Activated CD4-positive, alpha-beta T cell treated with anti-CD3 and anti-CD28 coated beads, Interleukin-2, amount 50 U/mL, for 4 hours (primary cell): ENCODE results near the gene OR6K6.
A peak's percentile ranks its signal among the peaks of the same experiment; 100 is the strongest.

Source experiments
- DNase-seq, 2 experiments: peaks; one replicate each; pipeline ENCODE4 v3.0.0-alpha.2; 2020

OR6K6 gene, protein sequence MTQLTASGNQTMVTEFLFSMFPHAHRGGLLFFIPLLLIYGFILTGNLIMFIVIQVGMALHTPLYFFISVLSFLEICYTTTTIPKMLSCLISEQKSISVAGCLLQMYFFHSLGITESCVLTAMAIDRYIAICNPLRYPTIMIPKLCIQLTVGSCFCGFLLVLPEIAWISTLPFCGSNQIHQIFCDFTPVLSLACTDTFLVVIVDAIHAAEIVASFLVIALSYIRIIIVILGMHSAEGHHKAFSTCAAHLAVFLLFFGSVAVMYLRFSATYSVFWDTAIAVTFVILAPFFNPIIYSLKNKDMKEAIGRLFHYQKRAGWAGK

DNA sequence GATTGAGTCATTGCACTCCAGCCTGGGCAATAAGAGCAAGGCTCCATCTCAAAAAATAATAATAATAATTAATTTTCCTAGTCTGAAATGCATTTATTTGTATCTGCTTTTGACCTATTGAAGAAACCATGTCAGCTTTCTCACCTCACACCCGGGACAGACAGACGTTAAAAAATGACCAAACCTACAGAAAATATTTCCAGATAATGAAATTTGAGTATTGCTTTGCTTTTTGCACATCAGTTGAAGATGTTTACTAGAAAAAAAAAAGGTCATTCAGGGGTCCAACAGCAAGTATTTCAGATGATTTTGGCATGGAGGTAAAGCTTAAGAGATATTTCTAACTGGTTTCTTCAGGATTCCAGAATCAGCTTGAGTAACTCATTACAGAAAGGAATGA, at the start of gene OR6K6:
TSS of gene OR6K6 (plus strand) at position 301 of the 400 bp plus-strand sequence. CDS start 168 bp downstream, outside the sequence.
- no peak for DNase-seq

DNA sequence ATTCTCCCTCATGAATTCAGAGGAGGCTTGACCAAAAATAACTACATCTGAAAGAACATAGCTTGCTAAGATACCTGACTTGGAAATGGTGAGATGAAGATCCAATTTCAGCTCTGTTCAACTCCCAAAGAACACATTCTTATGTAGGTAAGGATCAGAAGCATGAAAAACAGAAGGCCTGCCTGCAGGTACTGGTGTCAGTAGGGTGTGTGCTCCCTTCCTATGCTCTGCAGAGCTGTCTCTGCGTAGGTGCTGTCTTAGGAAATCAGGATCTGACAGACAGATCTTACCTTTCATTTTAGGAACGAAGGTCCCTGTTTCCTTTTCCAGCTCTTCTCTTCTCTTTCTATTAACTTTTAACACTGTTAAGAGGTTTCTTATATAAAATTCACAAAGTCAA, 48.4 kb upstream of the OR6K6 start:
- DNase-seq = no peak

DNA sequence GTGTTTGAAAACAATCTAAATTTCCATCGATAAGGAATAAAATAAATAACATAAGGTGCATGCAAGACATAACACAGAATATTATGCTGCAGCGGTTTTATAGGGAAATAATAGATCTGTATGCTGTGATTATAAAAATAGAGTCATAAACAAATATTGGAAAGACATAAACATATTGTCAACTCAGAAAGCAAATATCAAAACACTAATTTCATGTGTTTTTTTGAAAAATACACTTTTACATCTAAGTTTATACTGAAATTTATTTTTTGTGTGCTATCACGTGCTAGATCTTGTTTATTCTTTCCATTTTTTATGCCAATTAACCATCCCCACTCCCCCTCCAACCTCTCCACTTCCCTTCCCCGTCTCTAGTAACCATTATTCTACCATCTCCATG, 43.4 kb upstream of the OR6K6 start:
- no peak for DNase-seq

DNA sequence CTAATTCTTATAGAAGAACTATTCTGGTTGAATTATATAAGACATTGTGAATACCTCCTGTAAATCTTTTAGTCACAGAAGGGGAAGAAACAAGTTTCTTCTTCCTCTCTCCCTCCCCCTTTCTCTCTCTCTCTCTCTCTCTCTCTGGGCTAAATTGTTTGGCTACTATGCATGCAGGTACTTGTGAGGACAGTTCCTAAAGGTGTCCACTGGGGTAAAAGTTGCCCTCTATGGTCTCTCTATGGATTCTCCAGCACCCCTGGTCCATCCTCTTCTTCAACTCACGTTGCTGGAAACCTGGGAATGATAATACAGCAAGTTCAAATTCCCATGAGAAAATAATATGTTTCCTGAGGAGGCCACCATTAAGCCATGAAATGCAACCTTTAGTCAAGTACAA, 39.8 kb upstream of the OR6K6 start:
- DNase-seq = no peak

DNA sequence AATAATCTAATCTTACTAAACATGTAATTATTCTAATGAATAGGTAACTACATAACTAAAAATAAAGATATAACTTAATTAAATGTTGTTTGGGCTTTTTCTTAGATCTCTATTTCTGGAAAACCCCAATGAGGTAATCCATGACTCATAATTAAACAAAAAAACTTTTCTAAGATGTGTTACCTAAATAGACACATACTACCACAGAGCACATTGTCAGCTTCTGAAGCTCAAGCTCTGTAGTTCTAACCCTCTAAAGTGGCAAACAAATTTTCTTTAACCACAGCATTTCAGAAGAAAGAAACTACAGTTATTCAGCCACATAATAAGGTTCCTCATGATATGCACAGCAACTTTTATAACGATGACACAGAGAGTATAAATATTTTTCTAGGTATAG, 38.2 kb upstream of the OR6K6 start:
- DNase-seq = no peak

DNA sequence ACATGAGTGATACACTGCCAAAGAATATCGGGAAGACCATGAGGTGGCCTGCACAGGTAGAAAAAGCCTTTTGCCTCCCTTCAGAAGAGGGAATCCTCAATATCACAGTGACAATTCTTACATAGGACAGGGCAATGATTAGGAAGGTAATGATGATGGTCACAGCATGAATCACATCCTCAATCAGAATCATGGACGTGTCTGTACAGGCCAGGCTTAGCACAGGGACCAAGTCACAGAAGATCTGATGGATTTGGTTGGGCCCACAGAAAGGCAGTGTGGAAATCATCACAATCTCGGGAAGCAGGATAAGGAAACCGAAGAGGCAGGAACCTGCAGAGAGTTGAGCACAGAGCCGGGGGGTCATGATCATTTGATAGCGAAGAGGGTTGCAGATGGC, 37.2 kb upstream of the OR6K6 start:
- DNase-seq = no peak

DNA sequence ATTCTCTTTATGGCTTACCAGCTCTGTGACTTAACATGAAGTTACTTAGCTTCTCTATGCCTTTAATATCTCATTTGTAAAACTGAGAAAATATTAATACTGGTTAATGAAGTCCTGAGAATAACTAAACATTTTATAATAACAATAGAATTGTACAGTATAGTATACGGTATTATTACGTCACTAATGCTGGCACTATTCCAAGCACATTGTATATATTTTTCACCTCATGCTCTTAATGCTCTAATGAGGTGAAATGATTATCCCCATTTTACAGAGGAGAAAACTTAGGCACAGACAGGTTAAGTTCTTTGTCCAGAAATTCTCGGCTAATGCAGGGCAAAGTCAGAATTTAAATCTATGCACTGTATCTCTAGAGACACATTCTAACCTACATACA, 34.9 kb upstream of the OR6K6 start:
- DNase-seq = no peak

DNA sequence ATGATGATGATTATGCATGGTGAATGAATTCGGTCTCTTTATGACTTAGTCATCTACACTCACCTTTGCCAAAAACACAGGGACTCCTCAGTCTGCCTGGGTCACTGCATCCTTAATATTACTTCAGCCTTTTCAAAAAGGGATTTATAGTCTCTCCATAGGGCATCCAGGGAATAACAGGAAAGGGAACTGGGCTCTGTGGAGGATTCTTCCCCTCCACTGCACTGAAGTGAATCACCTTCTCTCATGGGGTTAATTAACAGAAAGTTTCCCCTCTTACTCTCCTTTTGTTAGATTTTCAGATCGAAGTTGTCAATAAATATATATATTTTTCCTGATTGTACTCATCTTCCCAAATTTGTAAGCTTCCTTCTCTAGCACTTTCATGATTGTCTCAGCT, 33.9 kb upstream of the OR6K6 start, which contains the start of gene OR6K3:
TSS of gene OR6K3 (minus strand) at position 101 of the 400 bp plus-strand sequence. CDS start 2,605 bp downstream, outside the sequence.
- no peak for DNase-seq

DNA sequence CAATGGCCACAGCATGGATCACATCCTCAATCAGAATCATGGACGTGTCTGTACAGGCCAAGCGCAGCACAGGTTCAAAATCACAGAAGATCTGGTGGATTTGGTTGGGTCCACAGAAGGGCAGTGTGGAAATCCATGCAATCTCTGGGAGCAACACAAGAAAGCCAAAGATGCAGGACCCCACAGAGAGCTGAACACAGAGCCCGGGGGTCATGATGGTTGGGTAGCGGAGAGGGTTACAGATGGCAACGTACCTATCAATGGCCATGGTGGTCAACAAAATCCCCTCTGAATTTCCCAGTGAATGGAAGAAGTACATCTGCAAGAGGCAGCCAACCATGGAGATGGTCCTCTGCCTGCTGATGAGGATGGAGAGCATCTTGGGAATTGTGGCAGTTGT, 30.1 kb upstream of the OR6K6 start:
- no peak for DNase-seq

DNA sequence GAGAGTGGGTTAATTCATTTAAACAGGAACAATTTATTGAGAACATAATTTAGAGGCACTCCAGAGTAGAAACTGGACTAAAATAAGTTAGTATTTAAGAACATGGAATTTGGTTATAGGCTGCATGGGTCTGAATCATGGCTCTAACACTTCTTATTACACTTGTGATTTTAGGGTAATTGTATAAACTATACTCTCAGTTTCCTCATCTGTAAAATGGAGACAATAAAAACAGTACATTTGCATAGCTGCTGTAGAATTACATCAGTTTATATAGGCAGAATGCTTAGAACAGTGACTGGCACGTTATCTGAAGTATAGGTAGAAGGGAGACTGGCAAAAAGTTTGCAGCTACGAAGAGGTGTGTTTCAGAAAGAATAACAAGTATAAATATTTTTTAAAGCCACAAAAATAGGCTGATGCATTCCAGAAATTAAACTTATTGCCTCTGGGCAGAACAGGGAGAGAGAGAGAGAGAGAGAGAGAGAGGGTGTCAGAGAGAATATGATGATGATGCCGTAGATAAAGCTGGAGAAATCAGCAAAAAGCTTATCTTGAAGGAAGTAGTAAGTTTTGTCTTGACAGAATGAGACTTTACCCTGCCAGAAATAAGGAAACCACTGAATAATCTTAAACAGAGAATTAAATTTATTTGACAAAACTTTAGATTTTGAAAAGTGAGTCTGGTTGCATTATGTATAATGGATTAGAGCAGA, 25.9 kb upstream of the OR6K6 start:
- DNase-seq = no peak

DNA sequence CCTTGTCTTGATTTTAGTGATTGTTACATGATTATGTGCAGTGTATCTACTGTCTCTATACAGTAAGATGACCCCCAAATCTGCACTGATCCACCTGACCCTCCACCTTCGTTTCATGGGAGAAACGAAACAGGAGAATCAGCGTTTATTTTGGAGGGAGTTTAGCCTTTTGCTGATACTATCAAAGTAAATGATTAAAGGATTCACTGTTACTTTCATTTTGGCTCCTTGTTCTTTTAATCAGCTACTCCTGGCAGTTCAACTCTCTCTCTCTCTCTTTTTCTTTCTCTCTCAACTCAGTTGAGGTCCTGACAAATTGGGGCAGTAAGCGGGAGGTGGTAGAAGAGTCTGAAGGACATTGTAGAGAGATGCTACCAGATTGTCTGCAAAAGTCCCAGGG, 24.1 kb upstream of the OR6K6 start:
- DNase-seq = no peak

DNA sequence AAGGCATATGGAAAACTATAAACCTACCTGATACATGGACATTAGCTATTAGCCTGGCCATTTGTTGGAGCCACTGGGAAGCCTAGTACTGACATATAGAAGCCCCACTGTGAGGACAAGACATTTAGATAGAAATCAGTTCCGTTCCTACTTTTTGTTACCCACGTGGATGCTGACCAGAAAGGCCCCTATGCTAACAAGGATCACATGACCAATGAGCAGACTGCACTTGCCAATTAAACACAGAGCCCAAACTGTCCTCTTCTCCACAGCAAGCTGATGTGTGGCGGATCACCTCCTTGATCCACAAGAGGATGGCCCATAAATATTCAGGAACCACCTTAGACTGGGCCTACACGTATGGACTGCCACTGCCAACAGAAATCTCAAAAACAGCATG, 22.8 kb upstream of the OR6K6 start:
- no peak for DNase-seq

DNA sequence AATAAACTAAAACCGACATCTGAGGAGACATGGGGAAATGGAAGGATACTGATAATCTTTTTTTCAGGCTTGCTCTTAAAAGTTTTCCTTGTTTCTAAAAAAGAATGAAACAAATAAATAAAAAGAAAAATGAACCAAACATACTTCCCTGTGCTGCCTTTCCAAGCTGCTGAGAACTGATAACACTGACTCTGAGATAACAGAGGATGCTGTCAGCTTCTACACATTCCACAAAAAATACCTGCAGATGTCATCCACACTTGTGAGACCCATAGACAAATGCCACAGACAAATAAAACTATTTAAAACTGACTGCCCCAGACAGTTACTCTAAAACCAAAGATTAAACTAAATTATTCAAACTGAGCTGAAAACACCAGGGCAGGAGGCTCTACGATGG, 22.0 kb upstream of the OR6K6 start:
- no peak for DNase-seq

DNA sequence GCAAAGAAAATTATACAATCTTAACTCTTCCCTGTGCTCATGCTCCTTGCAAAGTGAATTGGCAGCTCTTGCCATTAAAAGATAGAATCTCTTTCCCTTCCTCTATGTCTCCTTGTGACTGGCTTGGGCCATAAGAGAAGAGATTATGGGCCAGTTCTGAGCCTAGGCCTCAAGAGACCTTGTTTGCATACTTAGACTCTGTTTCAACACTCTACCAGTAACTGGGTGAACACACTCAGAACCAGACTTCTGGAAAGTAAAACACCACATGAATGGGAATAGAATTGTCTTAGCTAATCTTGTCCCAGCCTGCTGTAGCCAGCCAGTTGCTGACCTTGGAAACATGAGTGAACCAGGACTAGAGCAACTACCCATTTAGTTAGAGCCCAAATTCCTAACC, 18.7 kb upstream of the OR6K6 start:
- no peak for DNase-seq

DNA sequence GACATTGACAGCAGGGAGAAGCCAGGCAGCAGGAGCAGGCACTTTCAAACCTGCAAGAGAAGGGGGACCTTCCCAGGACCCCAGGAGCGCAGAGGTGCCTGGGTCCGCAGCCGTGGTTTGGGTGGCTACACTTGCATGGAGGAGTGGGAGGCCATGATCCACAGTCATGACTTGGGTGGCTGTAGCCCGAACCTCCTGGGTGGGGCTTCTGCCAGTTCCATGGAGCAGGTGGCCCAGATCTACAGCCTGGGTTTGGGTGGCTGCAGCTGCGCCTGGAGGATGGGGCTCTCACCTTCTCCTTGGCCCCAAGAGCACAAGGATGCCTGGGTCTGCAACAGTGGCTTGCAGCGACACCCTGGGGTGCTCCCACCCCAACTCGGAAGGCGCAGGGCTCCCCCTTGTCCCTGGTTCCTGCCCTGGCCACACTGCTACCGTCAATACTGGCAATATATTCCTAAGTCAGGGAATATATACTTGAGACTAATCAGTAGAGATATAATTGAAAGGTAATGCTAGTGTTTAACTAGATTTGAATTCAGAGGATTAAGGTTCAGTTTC, 2.3 kb upstream of the OR6K6 start:
- DNase-seq = no peak

DNA sequence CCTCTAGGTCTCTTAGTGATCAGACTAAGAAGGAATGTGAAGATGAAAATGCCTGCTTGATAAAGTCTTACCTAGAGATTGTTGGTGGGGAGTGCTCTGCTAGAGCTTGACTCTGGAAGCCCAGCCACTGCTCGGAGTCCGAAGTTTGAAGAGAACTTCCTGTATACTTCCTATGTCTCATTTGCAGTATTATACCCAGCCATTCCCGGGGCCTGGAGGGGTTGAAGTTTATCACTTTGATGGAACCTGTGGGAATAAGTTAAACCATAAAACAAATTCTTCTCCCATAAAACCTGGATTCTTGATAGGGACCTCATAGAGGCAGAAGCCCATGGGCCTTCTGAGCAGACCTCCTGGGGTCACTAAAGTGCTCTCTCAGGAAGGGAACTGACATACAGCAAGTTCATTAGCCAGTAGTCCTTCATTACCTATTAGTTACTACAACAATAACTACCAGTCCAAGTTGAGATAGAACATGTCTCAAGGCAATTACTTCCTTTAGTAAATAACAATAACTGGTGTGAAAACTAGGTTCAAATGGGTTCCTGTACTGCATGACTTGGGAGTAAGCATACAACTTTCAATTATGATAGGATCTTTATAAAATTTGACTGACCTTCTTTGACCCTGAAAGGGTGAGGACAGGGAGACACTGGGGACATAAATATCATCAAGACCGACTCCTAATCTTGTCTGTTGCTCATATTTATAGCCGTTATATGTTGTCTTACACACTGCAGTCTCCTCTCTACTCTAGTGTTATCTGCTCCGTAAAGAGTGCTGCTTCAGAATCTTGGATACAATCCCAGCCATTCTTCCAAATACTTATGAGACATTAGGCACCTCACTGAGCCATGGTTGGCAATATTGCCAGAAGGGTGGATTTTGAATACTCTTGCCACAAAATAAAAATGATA, 17.7 kb downstream of the OR6K6 start, which contains the start of gene OR6N1:
TSS of gene OR6N1 (minus strand) at position 246 of the 917 bp plus-strand sequence. CDS start 5,513 bp downstream, outside the sequence.
- DNase-seq = no peak

DNA sequence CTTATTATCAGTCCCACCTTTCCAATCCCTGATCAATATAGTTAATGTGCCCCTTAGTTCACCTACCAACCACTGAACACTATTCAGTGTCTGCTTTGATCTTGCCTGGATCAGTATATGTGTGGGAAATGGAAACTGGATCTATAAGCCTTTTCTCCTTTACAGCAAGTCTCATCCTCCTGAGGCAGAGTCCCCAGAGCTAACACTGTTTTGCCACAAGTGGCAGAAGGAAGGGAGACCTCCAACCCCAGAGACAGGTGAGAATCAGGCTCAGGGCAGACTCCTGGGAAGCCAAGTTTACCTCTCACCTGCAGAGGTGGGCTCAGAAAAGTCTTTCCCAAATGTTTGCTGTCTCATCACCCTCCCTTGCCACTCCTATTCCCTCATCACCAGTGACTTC, 26.6 kb downstream of the OR6K6 start, which contains the start of gene OR6N2:
TSS of gene OR6N2 (minus strand) at position 101 of the 400 bp plus-strand sequence. CDS start 3,569 bp downstream, outside the sequence.
- no peak for DNase-seq

DNA sequence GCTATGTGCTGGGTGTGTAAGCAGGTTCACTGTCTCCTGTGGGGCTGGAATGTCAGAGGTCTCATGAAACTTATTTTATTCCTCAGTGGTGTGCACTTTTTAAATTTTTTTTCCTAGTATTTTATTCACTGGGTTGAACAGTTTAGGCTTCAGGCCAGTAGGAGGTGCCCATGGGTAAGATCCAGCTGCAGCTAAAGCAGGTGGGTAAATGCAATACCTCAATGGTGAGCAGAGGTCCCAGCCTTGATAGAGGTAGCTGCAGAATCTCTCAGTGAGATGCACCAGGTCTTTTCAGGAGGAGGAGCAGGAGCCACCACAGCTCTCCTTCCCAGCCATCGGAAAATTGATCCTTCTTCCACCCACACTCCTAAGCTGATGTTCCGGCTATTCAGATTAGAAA, 39.1 kb downstream of the OR6K6 start:
- DNase-seq = peak; percentile 8 to 16

DNA sequence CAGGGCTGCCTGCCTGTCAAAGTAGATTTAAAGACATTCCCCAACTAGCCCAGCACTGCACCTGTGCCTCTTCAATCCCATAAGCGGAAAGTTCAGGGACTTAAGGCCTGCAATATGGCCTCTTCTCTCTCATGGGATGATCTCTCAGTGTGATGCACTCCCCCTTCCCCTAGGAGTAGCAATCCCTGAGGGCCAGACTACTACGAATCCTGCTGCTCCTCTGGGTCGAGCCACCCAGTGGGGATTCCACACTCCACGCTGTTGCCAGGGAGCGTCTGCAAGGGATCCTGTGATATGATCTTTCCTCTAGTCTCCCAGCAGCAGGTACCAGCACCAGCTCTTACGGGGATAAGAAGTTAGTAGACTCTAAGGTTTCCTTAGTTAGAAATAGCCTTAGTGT, 39.7 kb downstream of the OR6K6 start:
- DNase-seq = no peak

DNA sequence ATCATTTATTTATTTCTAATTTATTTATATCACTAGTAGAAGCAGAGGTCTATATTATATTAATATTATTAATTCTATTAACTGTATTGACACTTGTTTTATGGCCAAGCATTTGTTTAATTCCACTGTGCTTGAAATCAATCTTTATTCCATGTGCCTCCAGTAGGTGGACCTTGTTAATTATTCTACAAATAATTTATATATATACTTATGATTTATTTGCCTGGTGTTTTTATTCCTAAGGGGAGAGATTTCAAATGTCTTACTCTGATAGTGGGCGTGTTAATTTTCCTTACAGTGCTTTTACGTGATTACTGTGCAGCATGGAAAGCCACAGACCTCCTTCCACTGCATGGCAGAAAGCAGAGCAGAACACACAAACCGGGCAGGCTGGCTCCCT, 44.0 kb downstream of the OR6K6 start:
- DNase-seq = no peak

DNA sequence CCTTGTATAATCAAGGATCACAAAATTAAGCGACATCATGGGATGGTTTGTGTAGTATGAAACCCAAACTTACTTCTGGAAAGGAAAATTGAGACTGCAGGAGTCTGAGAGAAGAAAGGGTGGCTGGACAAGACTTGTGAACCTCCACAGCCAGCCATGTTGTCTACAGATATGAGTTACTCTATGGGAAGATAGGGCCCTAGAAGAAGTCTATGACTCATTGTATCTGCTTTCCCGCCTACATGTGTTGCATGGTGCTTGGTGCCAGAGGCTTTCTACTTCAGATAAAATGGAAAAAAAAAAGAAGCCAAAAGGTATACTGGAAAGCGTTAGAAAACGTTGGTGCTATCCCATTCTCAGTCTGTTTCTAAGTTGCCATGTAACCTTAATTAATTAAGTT, 45.2 kb downstream of the OR6K6 start:
- no peak for DNase-seq

DNA sequence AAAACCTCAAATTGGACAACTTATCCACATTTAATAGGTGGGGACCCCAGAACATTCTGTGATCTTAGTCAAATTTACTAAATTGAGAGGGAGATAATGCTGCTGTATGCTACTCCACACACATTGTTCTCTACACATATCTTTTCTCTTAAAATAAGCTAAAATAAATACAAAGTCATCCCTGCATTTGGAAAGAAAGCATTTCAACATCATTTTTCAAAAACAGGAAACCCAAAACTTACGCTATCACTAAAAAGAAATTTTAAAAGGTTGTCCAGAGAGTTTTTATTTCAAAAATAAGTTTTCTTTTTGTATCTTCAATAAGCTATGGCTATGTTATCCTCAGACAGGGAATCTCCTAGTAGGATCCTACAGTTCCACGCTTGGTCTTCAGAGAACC, 46.0 kb downstream of the OR6K6 start:
- DNase-seq = no peak

DNA sequence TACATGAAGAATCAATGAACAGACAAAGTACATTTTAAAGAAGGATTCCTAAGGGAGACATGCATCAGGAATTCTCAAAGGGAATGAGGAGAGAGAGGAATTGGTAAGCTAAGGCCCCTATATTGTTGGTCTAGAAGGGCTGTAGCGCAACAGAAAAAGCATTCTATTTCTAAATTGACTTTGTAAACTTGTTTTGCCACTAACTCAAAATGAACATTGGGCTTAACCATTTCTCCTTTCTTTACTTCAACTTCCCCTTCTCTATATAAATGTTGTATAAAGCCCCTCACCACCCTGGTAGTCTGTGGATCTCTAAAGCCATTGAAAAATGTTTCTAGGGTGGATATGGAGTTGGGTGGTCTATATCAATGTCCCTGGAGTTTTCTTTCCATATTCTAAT, 46.9 kb downstream of the OR6K6 start:
- no peak for DNase-seq
